B cell (primary cell): ENCODE measurements around the gene ZC3H7B.

Source experiments
- EZH2 ChIP-seq: IDR thresholded peaks from 2 replicates; pipeline ENCODE4 v1.6.1; 2012; ENCODE audit warnings: borderline replicate concordance, low read depth, mild to moderate bottlenecking, moderate library complexity, low read length; ENCODE audit not compliant: insufficient read depth, poor library complexity, severe bottlenecking
- TF ChIP-seq, protein P1 (sequence below): fragments of 200-600 bp; IDR thresholded peaks from one replicate; pipeline ENCODE4 v1.8.0; 2022; ENCODE audit warnings: antibody characterized with exemption, mild to moderate bottlenecking

- no peak for TF ChIP-seq EZH2
- TF ChIP-seq, protein P1, sequence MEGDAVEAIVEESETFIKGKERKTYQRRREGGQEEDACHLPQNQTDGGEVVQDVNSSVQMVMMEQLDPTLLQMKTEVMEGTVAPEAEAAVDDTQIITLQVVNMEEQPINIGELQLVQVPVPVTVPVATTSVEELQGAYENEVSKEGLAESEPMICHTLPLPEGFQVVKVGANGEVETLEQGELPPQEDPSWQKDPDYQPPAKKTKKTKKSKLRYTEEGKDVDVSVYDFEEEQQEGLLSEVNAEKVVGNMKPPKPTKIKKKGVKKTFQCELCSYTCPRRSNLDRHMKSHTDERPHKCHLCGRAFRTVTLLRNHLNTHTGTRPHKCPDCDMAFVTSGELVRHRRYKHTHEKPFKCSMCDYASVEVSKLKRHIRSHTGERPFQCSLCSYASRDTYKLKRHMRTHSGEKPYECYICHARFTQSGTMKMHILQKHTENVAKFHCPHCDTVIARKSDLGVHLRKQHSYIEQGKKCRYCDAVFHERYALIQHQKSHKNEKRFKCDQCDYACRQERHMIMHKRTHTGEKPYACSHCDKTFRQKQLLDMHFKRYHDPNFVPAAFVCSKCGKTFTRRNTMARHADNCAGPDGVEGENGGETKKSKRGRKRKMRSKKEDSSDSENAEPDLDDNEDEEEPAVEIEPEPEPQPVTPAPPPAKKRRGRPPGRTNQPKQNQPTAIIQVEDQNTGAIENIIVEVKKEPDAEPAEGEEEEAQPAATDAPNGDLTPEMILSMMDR: no peak
Observed at GRCh38 chr22:41289671-41290070, 11.7 kb upstream of the ZC3H7B start.
